ENCODE data around the gene PEX7. TPM values are rescaled to one million over a fixed set of nuclear protein-coding genes. Genes with fewer than 3 reads are reported as not detected.

The PEX7 gene
- total RNA-seq, 1 experiment from 2014 or later = 8.1 TPM

DNA sequence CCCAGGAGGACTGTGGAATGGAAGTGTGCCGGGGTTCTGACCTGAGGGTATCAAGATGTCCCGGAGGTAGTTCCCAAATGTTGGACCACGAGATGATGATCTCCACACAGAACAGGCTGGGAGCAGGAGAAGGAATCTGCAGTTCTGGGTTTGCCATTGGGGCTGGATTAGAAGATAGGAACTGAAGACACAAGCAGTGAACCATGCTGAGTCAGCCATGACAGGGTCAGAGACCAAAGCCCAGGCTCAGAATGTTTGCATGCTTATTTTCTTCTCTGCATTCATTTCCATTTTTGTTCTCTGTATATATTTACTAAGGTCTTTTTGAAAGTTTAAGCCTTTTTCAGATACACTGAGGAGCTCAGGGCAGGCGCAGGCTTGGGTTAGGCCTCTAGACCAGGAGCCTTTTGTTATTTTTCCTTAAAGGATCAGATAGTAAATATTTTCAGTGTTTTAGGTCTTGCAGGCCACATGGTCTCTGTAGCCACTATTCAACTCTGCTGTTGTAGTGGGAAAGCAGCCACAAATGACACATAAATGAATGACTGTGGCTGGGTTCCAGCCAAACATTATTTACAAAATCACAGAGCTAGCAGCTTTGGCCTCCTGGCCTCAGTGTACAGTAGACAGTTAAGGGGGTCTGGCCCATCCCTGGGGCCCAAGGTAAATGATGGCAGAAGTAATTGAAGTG, 128.2 kb downstream of the PEX7 start:
- H3K9me2 ChIP-seq (ENCODE audit: insufficient read depth) = no peaks in the 10 kb centered on the region
- H3K27me3 ChIP-seq (ENCODE audit: insufficient read depth, low read length) = no peaks in the 10 kb centered on the region
- no peak overlapping the region for H3K4me2 ChIP-seq (ENCODE audit: low read length)
- H3K4me1 ChIP-seq (ENCODE audit: control insufficient read depth in 1 of 2, insufficient read depth in 2 of 2, low read length in 2 of 2) = no peaks in the 10 kb centered on the region
- no peak overlapping the region for H2AFZ ChIP-seq (ENCODE audit: low read depth, low read length, poor library complexity, severe bottlenecking)
- H3K79me2 ChIP-seq (ENCODE audit: insufficient read depth, low read length) = no peaks in the 10 kb centered on the region
- H3K36me3 ChIP-seq (ENCODE audit: control insufficient read depth in 1 of 2, insufficient read depth in 2 of 2, low read length in 2 of 2) = no peaks in the 10 kb centered on the region
- ATAC-seq (no peak), DNase-seq (ENCODE audit: low read depth, low spot score) (no peak)
- H3K27ac ChIP-seq (ENCODE audit: low read depth, low read length) = no peak overlapping the region
- ChIA-PET RAD21 (ENCODE audit: low non-redundant PET in 1 of 2, low total read pairs in 2 of 2, uncharacterized antibody in 2 of 2, unreplicated experiment in 2 of 2) (no interaction called here), POLR2A (no interaction called here), CTCF (no interaction called here)
- no peaks in the 10 kb centered on the region for H4K20me1 ChIP-seq (ENCODE audit: insufficient read depth)
- intact Hi-C loops (cut with micrococcal nuclease) = no loop called here
- no peak overlapping the region for H3K9ac ChIP-seq (ENCODE audit: low read length)
- no peaks in the 10 kb centered on the region for H3K9me3 ChIP-seq (ENCODE audit: control insufficient read depth in 1 of 2, insufficient read depth in 1 of 2, low read depth in 1 of 2, low read length in 2 of 2)
- TF ChIP-seq EZH2 (IDR thresholded peaks at IDR 0.05) (no peak), SRF (IDR thresholded peaks at IDR 0.05; ENCODE audit: low read depth) (no peak), JUND (IDR thresholded peaks at IDR 0.05) (no peak), YY1 (IDR thresholded peaks at IDR 0.05; ENCODE audit: extremely low read depth, insufficient replicate concordance, low read depth, low read length) (no peak), TCF7L2 (IDR thresholded peaks at IDR 0.05; ENCODE audit: borderline replicate concordance, extremely low read depth, insufficient read depth, insufficient read length) (no peak), EZH2phosphoT487 (IDR thresholded peaks at IDR 0.05; ENCODE audit: borderline replicate concordance) (no peak), CEBPB (IDR thresholded peaks at IDR 0.05; ENCODE audit: low read depth) (no peak), ZNF274 (IDR thresholded peaks at IDR 0.05; ENCODE audit: low read depth, low read length) (no peak), SP1 (IDR thresholded peaks at IDR 0.05; ENCODE audit: low read depth) (no peak), RAD21 (IDR thresholded peaks at IDR 0.05; ENCODE audit: low read depth) (no peak), ZFX (IDR thresholded peaks at IDR 0.05) (no peak), EGR1 (IDR thresholded peaks at IDR 0.05; ENCODE audit: low read depth) (no peak), POLR2AphosphoS5 (IDR thresholded peaks at IDR 0.05; ENCODE audit: low read depth, low read length) (no peak), FOSL1 (IDR thresholded peaks at IDR 0.05; ENCODE audit: low read depth) (no peak), ELF1 (IDR thresholded peaks at IDR 0.05; ENCODE audit: borderline replicate concordance, low read depth) (no peak)
- TF ChIP-seq, protein P1, sequence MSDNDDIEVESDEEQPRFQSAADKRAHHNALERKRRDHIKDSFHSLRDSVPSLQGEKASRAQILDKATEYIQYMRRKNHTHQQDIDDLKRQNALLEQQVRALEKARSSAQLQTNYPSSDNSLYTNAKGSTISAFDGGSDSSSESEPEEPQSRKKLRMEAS (IDR thresholded peaks at IDR 0.05) = no peak
- TF ChIP-seq, protein P2, sequence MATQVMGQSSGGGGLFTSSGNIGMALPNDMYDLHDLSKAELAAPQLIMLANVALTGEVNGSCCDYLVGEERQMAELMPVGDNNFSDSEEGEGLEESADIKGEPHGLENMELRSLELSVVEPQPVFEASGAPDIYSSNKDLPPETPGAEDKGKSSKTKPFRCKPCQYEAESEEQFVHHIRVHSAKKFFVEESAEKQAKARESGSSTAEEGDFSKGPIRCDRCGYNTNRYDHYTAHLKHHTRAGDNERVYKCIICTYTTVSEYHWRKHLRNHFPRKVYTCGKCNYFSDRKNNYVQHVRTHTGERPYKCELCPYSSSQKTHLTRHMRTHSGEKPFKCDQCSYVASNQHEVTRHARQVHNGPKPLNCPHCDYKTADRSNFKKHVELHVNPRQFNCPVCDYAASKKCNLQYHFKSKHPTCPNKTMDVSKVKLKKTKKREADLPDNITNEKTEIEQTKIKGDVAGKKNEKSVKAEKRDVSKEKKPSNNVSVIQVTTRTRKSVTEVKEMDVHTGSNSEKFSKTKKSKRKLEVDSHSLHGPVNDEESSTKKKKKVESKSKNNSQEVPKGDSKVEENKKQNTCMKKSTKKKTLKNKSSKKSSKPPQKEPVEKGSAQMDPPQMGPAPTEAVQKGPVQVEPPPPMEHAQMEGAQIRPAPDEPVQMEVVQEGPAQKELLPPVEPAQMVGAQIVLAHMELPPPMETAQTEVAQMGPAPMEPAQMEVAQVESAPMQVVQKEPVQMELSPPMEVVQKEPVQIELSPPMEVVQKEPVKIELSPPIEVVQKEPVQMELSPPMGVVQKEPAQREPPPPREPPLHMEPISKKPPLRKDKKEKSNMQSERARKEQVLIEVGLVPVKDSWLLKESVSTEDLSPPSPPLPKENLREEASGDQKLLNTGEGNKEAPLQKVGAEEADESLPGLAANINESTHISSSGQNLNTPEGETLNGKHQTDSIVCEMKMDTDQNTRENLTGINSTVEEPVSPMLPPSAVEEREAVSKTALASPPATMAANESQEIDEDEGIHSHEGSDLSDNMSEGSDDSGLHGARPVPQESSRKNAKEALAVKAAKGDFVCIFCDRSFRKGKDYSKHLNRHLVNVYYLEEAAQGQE (IDR thresholded peaks at IDR 0.05; ENCODE audit: low read depth) = no peak
- TF ChIP-seq, protein P3, sequence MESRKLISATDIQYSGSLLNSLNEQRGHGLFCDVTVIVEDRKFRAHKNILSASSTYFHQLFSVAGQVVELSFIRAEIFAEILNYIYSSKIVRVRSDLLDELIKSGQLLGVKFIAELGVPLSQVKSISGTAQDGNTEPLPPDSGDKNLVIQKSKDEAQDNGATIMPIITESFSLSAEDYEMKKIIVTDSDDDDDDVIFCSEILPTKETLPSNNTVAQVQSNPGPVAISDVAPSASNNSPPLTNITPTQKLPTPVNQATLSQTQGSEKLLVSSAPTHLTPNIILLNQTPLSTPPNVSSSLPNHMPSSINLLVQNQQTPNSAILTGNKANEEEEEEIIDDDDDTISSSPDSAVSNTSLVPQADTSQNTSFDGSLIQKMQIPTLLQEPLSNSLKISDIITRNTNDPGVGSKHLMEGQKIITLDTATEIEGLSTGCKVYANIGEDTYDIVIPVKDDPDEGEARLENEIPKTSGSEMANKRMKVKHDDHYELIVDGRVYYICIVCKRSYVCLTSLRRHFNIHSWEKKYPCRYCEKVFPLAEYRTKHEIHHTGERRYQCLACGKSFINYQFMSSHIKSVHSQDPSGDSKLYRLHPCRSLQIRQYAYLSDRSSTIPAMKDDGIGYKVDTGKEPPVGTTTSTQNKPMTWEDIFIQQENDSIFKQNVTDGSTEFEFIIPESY (IDR thresholded peaks at IDR 0.05; ENCODE audit: extremely low read depth, insufficient replicate concordance, low read length) = no peak
- TF ChIP-seq, protein P4, sequence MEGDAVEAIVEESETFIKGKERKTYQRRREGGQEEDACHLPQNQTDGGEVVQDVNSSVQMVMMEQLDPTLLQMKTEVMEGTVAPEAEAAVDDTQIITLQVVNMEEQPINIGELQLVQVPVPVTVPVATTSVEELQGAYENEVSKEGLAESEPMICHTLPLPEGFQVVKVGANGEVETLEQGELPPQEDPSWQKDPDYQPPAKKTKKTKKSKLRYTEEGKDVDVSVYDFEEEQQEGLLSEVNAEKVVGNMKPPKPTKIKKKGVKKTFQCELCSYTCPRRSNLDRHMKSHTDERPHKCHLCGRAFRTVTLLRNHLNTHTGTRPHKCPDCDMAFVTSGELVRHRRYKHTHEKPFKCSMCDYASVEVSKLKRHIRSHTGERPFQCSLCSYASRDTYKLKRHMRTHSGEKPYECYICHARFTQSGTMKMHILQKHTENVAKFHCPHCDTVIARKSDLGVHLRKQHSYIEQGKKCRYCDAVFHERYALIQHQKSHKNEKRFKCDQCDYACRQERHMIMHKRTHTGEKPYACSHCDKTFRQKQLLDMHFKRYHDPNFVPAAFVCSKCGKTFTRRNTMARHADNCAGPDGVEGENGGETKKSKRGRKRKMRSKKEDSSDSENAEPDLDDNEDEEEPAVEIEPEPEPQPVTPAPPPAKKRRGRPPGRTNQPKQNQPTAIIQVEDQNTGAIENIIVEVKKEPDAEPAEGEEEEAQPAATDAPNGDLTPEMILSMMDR (IDR thresholded peaks at IDR 0.05 in 2 of 3, conservative IDR thresholded peaks at IDR 0.05 in 1 of 3; ENCODE audit: borderline replicate concordance in 1 of 3, insufficient read depth in 1 of 3, low read depth in 2 of 3, low read length in 2 of 3) = no peak
- no TSS peak for BruUV-seq (replicated peaks)
- no peak overlapping the region for H3K4me3 ChIP-seq (replicated peaks in 1 of 2; ENCODE audit: low read depth in 1 of 2, low read length in 2 of 2)

Measured in HCT116 (cell line).